HG03045 (cell line): ENCODE results near the gene MTRF1L.
"Not testable (repeated sequence)": the region's sequence is repeated elsewhere in the genome, so short reads cannot be mapped to it uniquely, and the experiment has no call there.

ENCODE experiments used
- ATAC-seq: cut with Tn5 transposase; IDR thresholded peaks from one replicate; pipeline ENCODE4 v1.9.1; 2021; ENCODE audit warnings: mild to moderate bottlenecking, moderate library complexity; ENCODE audit not compliant: unreplicated experiment

Gene MTRF1L

DNA sequence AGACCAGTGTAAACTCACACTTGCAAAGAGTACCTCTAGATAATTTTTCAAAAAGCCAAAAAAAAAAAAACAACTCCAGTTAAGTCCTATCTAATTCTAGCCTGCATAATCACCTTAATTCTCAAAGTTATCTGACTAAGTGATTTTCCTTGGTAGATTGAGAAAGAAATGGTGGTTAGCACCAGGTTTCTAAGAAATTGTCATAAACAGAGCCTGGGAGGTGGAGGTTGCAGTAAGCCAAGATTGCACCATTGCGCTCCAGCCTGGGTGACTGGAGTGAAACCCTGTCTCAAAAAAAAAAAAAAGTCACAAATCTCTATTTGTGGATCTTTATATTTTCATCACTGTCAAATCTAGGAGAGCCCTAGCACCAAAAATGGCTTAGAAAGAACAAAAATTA lies 28.6 kb downstream of the MTRF1L start:
- no peak for ATAC-seq

- no peak for ATAC-seq
Observed at GRCh38 chr6:152969688-152970418, 32.7 kb downstream of the MTRF1L start.

DNA sequence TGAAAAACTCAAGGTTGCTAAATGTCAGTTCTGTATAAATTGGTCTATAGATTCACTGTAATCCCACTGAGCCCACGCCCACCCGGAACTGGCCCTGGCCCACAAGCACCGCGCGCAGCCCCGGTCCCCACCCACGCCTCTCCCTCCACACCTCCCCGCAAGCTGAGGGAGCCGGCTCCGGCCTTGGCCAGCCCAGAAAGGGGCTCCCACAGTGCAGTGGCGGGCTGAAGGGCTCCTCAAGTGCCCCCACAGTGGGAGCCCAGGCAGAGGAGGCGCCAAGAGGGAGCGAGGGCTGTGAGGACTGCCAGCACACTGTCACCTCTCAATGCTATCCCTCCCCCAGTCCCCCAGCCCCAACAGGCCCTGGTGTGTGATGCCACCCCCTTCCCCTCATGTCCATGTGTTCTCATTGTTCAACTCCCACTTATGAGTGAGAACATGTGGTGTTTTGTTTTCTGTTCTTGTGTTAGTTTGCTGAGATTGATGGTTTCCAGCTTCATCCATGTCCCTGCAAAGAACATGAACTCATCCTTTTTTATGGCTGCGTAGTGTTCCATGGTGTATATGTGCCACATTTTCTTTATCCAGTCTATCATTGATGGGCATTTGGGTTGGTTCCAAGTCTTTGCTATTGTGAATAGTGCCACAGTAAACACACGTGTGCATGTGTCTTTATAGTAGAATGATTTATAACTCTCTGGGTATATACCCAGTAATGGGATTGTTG lies 36.2 kb downstream of the MTRF1L start:
- not testable (repeated sequence) for ATAC-seq

- no peak for ATAC-seq
Observed at GRCh38 chr6:152959333-152959732, 43.2 kb downstream of the MTRF1L start.

- ATAC-seq: no peak
Observed at GRCh38 chr6:152957796-152958195, 44.7 kb downstream of the MTRF1L start.

DNA sequence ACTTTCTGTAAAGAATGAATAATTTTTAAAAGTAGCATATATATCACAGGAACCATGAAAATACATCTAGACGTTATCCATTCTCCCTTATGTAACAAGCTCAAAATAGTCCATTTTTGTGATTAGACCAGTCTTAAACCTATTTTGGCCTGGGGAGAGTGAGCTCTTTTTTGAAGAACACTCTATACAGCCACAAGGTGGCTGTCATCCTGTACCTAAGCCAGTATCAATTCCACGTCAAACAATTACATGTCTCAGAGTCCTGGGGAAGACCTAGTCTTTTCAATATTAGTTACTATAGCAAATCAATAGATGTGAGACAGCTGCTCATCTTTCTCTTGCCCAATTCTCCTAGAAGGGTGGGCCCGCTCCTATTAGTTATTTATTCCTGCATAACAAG lies 48.1 kb downstream of the MTRF1L start:
- no peak for ATAC-seq

GRCh38 chr6:152952866-152953509 lies 49.5 kb downstream of the MTRF1L start:
- ATAC-seq: no peak

- no peak for ATAC-seq
Observed at GRCh38 chr6:152952045-152952444, 50.5 kb downstream of the MTRF1L start.

DNA sequence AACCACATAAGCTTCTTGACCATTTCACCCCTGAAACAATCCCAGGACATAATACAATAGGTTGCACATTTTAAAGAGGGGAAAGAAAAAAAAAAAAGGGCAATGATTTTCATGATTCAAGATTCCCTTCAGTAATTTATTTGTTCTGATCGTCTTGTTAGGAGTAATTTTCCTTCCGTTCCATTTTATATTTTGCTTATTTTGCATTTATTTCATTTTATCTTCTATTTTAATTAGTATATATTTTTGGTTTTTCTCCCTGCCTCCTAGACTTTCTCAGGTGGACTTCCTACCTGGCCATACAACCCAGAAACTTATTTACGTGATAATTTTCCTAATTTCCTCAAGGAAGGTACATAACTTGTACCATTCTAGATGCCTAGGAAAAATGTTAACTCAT lies 52.3 kb downstream of the MTRF1L start:
- no peak for ATAC-seq

DNA sequence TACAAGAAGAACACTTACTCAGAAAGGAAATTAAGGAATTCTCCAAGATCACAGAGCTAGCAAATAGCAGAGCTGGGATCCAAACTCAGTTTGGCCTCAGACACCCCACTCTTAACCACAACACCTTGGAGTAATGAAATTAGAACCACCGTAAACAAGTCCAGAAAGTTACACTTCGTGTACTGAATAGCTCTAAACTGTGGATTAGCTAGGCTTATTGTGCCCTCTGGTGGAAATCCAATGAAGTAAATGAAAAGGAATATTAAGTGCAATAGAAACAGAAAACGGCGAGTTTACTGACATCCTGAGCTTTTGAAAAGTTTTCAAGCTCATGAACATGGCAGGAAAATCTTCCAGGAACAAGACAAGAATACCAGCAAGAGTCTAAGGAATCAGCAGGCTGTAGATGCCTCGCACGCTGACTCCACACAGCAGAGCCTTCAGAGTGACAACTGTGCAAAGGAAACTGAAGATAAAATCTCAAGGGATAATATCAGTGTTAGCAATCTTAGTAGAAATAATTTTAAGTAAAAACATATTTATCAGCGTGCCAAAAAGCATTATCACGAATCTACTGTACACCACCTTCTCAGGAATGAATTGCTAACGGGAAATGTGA lies 54.2 kb downstream of the MTRF1L start:
- peak; percentile 76 for ATAC-seq

- no peak for ATAC-seq
Observed at GRCh38 chr6:152946995-152947394, 55.5 kb downstream of the MTRF1L start.

GRCh38 chr6:152946484-152946883 lies 56.0 kb downstream of the MTRF1L start:
- no peak for ATAC-seq

DNA sequence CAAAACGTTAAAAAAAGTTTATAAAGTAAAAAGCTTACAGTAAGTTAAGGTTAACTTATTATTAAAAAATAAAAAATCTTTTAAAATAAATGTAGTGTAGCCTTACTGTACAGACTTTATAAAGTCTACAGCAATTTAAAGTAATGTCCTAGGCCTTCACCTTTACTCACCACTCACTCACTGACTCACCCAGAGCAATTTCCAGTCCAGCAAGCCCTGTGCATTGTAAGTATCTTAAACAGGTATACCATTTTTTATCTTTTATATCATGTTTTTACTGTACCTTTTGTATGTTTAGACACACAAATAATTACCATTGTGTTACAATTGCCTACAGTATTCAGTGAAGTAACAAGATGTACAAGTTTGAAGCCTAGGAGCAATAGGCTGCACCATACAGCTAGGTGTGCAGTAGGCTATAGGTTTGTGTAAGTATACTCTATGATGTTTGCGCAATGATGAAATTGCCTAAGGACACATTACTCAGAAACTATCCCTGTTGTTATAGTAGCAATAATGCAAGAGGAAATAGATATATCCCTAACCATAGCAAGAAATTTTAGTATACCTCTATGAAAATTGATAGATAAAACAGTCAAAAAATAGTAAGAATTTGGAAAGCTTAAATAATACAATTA lies 59.1 kb downstream of the MTRF1L start:
- ATAC-seq: no peak

GRCh38 chr6:152942319-152942869 lies 60.1 kb downstream of the MTRF1L start:
- ATAC-seq: no peak

GRCh38 chr6:152941746-152942145 lies 60.8 kb downstream of the MTRF1L start:
- no peak for ATAC-seq
